ENCODE measurements around the gene ITPA.

The ITPA gene

GRCh38 chr20:3209257-3209945, at the start of gene ITPA:
ITPA (plus strand) TSS chr20:3209498; CDS start chr20:3209552, 54 bp downstream.
- no peaks in the 10 kb centered on the region for H3K27me3 ChIP-seq (ENCODE audit: insufficient read depth, low read depth)
- H3K9ac ChIP-seq: peak within 1 kb of the TSS; percentile 80
- H3K4me1 ChIP-seq (ENCODE audit: low read depth, poor library complexity, severe bottlenecking): peaks cover 3% of the 10 kb centered on the region
- H3K4me3 ChIP-seq (IDR thresholded peaks at IDR 0.05; ENCODE audit: insufficient read depth, low read depth, low read length): no peak within 1 kb of the TSS
- H3K79me2 ChIP-seq (ENCODE audit: insufficient read depth, low read depth): peaks cover 18% of the 10 kb centered on the region; the same call in 1 of the 2 replicates
- peak within 1 kb of the TSS; percentile 45 for H3K27ac ChIP-seq
- peak within 1 kb of the TSS; percentile 91 for H3K4me2 ChIP-seq
- H4K20me1 ChIP-seq (ENCODE audit: insufficient read depth): no peaks in the 10 kb centered on the region
- H2AFZ ChIP-seq (ENCODE audit: low read depth): peak within 1 kb of the TSS; percentile 75
- TF ChIP-seq CTCF (conservative IDR thresholded peaks at IDR 0.05; ENCODE audit: low read depth, low read length): no peak
- H3K36me3 ChIP-seq (ENCODE audit: insufficient read depth): no peaks in the 10 kb centered on the region

- peaks cover 10% of the 10 kb centered on the region for H3K4me1 ChIP-seq (ENCODE audit: low read depth, poor library complexity, severe bottlenecking)
- H3K27ac ChIP-seq: no peak overlapping the region
- TF ChIP-seq CTCF (conservative IDR thresholded peaks at IDR 0.05; ENCODE audit: low read depth, low read length): no peak
- no peaks in the 10 kb centered on the region for H3K36me3 ChIP-seq (ENCODE audit: insufficient read depth)
- peaks cover 3% of the 10 kb centered on the region; the same call in 1 of the 2 replicates for H4K20me1 ChIP-seq (ENCODE audit: insufficient read depth)
- no peak overlapping the region for H3K4me3 ChIP-seq (IDR thresholded peaks at IDR 0.05; ENCODE audit: insufficient read depth, low read depth, low read length)
- H2AFZ ChIP-seq (ENCODE audit: low read depth): peak overlapping the region; percentile 77; the same call in 1 of the 2 replicates
- peak overlapping the region; percentile 86; the same call in 1 of the 2 replicates for H3K9ac ChIP-seq
- peak overlapping the region; percentile 40; the same call in 1 of the 2 replicates for H3K4me2 ChIP-seq
- peaks cover 32% of the 10 kb centered on the region for H3K79me2 ChIP-seq (ENCODE audit: insufficient read depth, low read depth)
- H3K27me3 ChIP-seq (ENCODE audit: insufficient read depth, low read depth): no peaks in the 10 kb centered on the region
Observed at GRCh38 chr20:3160418-3160817, 48.9 kb upstream of the ITPA start.

GRCh38 chr20:3161316-3162079, 47.8 kb upstream of the ITPA start:
- no peaks in the 10 kb centered on the region for H3K36me3 ChIP-seq (ENCODE audit: insufficient read depth)
- TF ChIP-seq CTCF (conservative IDR thresholded peaks at IDR 0.05; ENCODE audit: low read depth, low read length): no peak
- no peak overlapping the region for H3K9ac ChIP-seq
- H3K27ac ChIP-seq: no peak overlapping the region
- H3K4me3 ChIP-seq (IDR thresholded peaks at IDR 0.05; ENCODE audit: insufficient read depth, low read depth, low read length): no peak overlapping the region
- no peak overlapping the region for H3K4me2 ChIP-seq
- H3K4me1 ChIP-seq (ENCODE audit: low read depth, poor library complexity, severe bottlenecking): peaks cover 10% of the 10 kb centered on the region
- H3K27me3 ChIP-seq (ENCODE audit: insufficient read depth, low read depth): no peaks in the 10 kb centered on the region
- peaks cover 3% of the 10 kb centered on the region; the same call in 1 of the 2 replicates for H4K20me1 ChIP-seq (ENCODE audit: insufficient read depth)
- H2AFZ ChIP-seq (ENCODE audit: low read depth): no peak overlapping the region
- H3K79me2 ChIP-seq (ENCODE audit: insufficient read depth, low read depth): peaks cover 29% of the 10 kb centered on the region

GRCh38 chr20:3162080-3162611, 47.2 kb upstream of the ITPA start:
- no peak overlapping the region for H3K4me3 ChIP-seq (IDR thresholded peaks at IDR 0.05; ENCODE audit: insufficient read depth, low read depth, low read length)
- H3K4me2 ChIP-seq: no peak overlapping the region
- no peak overlapping the region for H3K27ac ChIP-seq
- H3K27me3 ChIP-seq (ENCODE audit: insufficient read depth, low read depth): no peaks in the 10 kb centered on the region
- H3K36me3 ChIP-seq (ENCODE audit: insufficient read depth): no peaks in the 10 kb centered on the region
- peaks cover 23% of the 10 kb centered on the region for H3K79me2 ChIP-seq (ENCODE audit: insufficient read depth, low read depth)
- H3K4me1 ChIP-seq (ENCODE audit: low read depth, poor library complexity, severe bottlenecking): peaks cover 10% of the 10 kb centered on the region
- TF ChIP-seq CTCF (conservative IDR thresholded peaks at IDR 0.05; ENCODE audit: low read depth, low read length): no peak
- no peak overlapping the region for H2AFZ ChIP-seq (ENCODE audit: low read depth)
- no peak overlapping the region for H3K9ac ChIP-seq
- H4K20me1 ChIP-seq (ENCODE audit: insufficient read depth): peaks cover 3% of the 10 kb centered on the region; the same call in 1 of the 2 replicates

Data from KMS-11 (cell line).